GM18868 (cell line): ENCODE data around the gene C16orf89.
A peak's percentile ranks its signal among the peaks of the same experiment; 100 is the strongest.
"Not testable (repeated sequence)": the region's sequence is repeated elsewhere in the genome, so short reads cannot be mapped to it uniquely, and the experiment has no call there.

ENCODE experiments used
- ATAC-seq: cut with Tn5 transposase; IDR thresholded peaks from one replicate; pipeline ENCODE4 v1.9.1; 2021; ENCODE audit warnings: mild to moderate bottlenecking, moderate library complexity; ENCODE audit not compliant: unreplicated experiment

C16orf89 gene

DNA sequence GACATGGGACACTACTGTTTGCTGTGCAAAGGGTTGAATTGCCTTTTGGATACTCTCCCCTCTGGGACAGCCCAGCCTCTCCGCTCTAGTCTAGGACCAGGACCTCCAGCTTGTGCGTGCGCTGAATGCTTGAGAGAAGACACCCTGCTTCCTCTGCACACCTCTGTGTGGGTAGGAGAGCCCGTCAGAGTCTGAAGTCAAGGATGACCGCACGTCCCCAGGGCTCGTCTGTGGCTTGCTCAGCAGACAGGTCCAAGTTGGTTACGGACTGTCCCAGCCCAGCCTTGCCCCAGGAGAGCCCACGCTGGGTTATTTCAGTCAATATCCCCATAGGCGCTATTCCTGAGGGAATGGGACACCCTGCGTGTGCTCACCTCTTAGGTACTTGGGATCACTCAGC, 3.7 kb downstream of the C16orf89 start:
- ATAC-seq: no peak

- ATAC-seq: no peak
Observed at GRCh38 chr16:5060073-5060641, 5.6 kb downstream of the C16orf89 start.

DNA sequence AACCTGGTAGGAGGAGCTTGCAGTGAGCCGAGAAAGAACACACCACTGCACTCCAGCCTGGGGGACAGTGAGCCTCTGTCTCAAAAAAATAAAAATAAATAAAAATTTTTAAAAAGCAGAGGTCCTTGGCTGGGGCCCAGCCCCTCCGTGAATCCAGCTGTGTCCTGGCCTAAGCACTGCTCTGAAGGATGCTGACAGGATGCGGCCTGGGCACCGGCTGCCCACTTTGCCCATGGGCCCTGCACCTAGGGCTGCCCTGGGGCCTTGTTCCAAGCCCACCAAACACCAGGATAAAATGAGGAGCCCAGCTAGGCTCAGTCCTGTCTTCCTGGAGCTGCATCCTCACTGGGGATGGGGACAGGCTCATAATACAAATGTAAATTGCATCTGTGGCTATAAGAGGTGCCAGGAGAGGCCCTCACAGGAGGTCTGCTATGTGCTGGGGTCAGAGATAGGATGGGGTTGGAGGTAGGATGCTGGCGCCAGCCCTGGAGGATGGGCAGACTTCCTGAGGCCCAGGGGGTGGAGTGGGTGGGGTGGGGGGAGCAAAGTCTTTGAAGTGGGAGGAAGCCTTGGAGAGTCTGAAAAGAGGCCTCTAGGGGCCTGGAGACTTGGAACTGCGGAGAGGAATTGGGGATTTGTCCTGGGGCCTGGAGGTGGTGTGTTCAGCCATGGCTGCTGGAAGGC, 6.2 kb downstream of the C16orf89 start:
- ATAC-seq: no peak

GRCh38 chr16:5058476-5058875, 7.3 kb downstream of the C16orf89 start:
- ATAC-seq: no peak

- ATAC-seq: peak; percentile 74
Observed at GRCh38 chr16:5056352-5056751, 9.4 kb downstream of the C16orf89 start.

DNA sequence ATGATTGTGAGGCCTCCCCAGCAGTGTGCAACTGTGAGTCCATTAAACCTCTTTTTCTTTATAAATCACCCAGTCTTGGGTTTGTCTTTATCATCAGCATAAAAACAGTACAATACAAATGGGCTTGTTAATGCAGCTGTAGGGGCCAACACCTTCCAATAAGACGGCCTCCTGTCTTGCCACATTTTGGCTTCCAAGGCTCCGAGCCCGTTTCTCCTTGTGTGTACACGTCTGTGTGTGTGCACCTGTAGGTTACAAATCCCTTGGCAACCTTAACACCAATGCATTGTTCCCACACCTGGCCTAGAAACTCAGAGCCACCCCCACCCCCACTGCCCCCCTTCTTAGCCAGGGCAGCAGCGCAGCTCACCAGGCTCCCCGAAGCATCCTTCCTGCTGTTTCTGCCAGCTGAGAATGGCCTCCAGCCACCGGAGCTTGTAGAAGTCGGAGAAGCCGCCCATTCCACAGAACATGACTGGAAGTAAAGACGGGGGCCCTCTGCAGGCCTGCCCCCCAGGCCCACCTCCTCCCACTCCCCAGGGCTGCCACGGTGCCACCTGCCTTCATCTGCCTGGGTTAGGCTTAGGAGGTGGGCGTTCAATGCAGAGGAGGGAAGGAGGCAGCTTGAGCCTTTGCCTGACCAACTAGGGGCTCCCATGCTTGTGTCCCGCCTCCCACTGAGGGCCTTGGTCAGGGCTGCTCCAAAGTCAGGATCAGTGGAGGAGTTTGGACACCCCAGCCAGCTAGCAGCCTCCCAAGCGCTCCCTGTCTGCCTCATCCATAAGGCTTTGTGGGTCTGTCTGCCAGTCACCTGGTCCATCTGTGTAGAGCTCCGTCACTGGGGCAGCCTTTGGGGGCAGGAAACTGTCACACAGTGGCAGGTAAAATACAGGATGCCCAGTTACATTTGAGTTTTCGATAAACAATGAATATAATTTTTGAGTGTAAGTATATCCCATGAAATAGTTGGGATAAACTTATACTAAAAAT, 10.6 kb downstream of the C16orf89 start:
- ATAC-seq: no peak

- no peak for ATAC-seq
Observed at GRCh38 chr16:5046914-5047313, 18.8 kb downstream of the C16orf89 start.

DNA sequence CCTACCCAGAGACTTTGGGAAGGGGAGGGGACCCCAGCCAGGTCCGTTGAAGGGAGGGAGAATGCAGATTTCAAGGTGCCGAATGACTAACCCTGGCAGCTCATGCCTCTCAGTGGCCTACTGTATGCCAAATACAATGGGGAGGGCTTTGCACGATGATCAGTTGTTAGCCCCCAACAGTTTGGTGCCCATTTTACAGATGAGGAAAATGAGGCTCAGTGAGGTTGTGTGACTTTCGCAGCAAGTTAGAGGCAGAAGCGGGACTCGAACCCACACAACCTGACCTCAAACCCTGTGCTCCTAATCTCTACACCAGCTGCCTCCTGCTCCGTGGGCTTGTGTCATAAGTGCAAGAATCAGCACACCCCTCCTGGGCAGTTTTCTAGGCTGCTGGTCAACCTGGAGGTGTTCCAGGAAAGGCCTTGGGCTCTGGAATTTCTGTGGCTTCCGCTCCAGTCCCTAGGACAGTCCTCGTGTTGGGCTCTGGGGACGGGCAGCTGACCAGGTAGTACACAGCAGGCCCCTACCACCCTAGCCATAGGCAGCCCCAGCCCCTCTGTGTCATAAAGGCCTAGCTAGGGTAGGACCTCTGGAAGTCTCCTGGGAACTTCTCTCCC, 20.1 kb downstream of the C16orf89 start:
- ATAC-seq: no peak

DNA sequence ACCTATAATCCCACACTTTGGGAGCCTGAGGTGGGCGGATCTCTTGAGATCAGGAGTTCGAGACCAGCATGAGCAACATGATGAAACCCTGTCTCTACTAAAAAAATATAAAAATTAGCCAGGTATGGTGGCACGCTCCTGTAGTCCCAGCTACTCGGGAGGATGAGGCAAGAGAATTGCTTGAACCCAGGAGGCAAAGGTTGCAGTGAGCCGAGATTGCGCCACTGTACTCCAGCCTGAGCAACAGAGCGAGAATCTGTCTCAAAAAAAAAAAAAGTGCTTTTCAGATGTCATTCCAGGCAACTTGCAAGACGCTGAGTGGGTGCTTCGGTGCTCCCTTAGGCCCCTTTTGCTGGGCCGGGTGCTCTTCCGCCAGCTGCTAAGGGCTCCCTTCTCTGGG, 21.2 kb downstream of the C16orf89 start:
- ATAC-seq: not testable (repeated sequence)

- ATAC-seq: no peak
Observed at GRCh38 chr16:5044011-5044540, 21.7 kb downstream of the C16orf89 start.

DNA sequence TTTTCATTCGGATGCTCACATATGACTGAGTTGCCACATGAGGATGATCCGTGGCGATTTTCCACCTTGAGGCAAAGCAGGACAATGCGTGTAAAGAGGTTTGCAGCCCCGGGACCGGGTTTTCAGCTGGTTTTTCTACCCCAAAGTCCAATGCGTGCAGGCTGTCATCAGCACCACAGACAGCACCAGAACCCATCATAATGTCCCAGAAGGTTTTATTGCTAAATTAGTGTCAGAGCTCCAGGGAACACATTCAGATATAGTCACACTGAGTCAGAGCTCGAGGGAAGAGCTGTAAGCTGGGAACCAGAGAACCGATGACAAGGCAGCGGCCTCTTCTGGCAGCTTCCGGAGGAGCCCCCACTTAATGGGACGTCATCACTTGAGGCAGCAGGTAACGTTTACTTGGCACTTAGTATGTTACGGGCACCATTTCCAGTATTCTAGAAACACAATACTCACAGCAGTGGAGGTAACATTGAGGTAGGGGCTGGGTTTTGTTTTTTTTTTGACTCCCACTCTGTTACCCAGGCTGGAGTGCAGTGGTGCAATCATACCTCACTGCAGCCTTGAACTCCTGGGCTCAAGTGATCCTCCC, 23.1 kb downstream of the C16orf89 start:
- no peak for ATAC-seq

DNA sequence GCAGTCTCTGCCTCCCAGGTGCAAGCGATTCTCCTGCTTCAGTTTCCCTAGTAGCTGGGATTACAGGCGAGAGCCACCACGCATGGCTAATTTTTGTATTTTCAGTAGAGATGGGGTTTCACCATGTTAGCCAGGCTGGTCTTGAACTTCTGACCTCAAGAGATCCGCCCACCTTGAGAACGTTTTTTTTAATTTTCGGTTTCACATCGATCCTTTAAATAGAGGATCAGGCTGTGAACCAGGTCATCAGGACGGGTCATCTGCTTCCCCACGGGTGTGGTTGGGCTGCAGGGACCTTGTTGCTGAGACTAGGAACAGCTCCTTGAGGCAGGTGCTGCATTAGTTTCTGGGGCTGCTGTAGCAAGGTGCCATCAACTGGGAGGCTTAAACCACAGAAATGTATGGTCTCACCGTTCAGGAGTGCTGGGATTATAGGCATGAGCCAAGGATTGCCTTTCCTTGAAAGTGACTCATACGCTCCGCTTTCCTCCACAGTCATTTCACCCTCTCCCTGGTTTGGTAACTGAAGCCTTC, 24.1 kb downstream of the C16orf89 start:
- ATAC-seq: peak; percentile 58

- no peak for ATAC-seq
Observed at GRCh38 chr16:5040451-5040850, 25.3 kb downstream of the C16orf89 start.

DNA sequence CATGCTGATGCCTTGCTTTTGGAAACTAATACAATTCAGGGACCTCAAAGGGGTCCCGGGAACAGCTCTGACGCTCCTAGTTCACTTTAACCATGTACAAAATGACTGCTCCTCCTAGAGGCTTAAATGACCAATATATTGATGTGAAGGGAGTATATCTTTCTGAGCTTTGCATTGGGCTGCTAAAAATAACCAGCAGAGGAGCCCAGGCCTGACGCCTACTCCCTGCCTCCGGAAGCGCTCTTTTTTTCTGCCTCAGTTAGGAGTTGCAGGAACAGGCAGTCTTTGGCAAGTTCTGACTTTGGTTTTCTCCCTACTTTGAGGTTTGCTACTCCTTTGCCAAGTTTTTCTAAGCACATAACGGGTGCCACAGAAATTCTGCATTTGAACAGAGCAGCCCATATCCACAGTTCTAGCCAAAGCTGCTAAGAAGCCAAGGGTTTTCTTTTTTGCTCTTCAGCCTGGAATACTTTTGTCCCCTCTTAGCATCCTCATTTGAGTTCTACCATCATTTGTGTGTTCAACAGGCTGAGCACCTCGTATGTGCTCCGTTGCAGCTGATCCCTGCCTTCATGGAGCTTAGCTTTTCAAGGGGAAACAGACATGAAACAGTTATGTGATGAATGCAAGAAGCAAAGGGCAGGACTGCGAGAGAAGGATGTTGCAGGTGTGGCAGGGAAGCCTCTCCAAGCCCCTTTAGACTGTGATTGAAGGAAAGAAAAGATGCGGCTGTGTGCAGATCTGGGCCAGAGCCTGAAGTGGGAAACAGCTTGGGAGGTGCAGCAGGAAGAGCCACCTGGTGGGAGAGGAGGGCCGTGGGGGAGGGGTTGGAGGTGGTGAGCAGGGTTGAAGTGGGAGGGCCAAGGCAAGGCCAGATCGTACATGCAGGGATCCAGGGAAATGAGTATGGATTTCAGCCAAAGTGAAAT, 29.3 kb downstream of the C16orf89 start:
- ATAC-seq: no peak

- ATAC-seq: no peak
Observed at GRCh38 chr16:5035909-5036227, 29.9 kb downstream of the C16orf89 start.

DNA sequence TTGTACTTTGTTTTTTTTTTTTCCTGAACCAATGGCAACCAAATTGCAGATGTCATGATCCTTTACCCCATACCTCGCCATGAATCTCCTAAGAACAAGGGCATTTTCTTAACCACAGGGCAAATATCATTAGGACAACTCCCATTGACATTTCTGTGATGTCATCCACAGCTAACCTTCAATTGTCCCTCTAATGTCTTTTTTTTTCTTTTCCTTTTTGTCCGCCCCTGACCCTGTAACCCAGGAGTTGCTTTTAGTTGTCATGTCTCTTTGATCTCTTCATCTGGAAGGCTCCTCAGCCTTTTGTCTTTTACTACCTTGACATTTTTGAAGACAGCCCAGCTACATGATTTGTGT, 31.6 kb downstream of the C16orf89 start:
- no peak for ATAC-seq

GRCh38 chr16:5033256-5034166, 32.2 kb downstream of the C16orf89 start, which contains the start of gene NAGPA:
TSS of gene NAGPA (minus strand) at chr16:5033935. CDS start at chr16:5033914, 21 bp downstream.
- ATAC-seq: peak; percentile 95

GRCh38 chr16:5032748-5033167, 33.0 kb downstream of the C16orf89 start:
- ATAC-seq: no peak
